PC-3 (cell line): ENCODE results near the gene HUWE1.

ENCODE experiments used
- EZH2 ChIP-seq: fragments of 300-600 bp; sonication (generic); IDR thresholded peaks from one replicate; pipeline ENCODE4 v1.6.1; 2017; ENCODE audit warnings: antibody characterized with exemption, mild to moderate bottlenecking, low read length; ENCODE audit not compliant: unreplicated experiment
- EZH2phosphoT487 ChIP-seq: fragments of 300-600 bp; sonication (generic); IDR thresholded peaks from 2 replicates; pipeline ENCODE4 v1.6.1; 2018; ENCODE audit warnings: mild to moderate bottlenecking, antibody characterized with exemption, low read length, borderline replicate concordance
- TF ChIP-seq, protein P1 (sequence below): fragments of 300-600 bp; sonication (generic); conservative IDR thresholded peaks from 2 replicates; pipeline ENCODE4 v1.5.1; 2017; ENCODE audit warnings: antibody characterized with exemption, low read depth, mild to moderate bottlenecking, low read length

DNA sequence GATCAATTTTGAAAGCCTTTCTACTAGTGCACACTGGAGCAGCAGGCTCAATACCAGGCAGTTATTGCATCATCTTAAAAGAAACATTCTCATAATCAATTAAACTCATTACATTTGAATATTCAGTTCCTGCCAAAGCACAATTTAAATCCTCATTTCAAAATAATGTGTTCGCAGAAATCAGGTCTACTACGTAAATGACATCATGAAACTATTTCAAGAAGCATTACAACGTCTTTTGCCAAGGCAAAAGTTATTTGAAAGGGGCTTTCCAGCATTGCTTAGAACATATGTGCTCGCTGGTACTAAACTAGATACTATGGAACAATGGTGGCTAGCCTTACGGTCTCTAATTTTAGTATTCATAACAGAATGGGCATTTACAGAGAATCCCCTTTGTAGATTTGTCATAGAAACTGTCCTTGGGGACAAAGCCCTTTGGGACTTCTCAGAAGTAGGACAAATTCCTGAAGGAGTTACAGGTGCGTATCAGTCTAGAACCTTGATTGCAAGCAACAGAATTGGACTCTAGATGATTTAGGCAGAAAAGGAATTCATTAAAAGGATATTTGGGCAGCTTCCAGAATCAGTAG is 27.6 kb upstream of the HUWE1 start:
- TF ChIP-seq, protein P1, sequence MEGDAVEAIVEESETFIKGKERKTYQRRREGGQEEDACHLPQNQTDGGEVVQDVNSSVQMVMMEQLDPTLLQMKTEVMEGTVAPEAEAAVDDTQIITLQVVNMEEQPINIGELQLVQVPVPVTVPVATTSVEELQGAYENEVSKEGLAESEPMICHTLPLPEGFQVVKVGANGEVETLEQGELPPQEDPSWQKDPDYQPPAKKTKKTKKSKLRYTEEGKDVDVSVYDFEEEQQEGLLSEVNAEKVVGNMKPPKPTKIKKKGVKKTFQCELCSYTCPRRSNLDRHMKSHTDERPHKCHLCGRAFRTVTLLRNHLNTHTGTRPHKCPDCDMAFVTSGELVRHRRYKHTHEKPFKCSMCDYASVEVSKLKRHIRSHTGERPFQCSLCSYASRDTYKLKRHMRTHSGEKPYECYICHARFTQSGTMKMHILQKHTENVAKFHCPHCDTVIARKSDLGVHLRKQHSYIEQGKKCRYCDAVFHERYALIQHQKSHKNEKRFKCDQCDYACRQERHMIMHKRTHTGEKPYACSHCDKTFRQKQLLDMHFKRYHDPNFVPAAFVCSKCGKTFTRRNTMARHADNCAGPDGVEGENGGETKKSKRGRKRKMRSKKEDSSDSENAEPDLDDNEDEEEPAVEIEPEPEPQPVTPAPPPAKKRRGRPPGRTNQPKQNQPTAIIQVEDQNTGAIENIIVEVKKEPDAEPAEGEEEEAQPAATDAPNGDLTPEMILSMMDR = no peak
- TF ChIP-seq EZH2 (no peak), EZH2phosphoT487 (no peak)
